Measurements from ENCODE around the gene DGKA.
A peak's percentile ranks its signal among the peaks of the same experiment; 100 is the strongest.

DGKA gene

GRCh38 chr12:55931780-55932550, 1.0 kb downstream of the DGKA start:
- H3K4me3 ChIP-seq (ENCODE audit: low read length in 2 of 2) = peak overlapping the region; percentile 61 to 86
- peaks cover 37% of the 10 kb centered on the region for H3K4me1 ChIP-seq (ENCODE audit: control insufficient read depth, insufficient read depth, low read length)
- H3K9me3 ChIP-seq (ENCODE audit: control insufficient read depth in 2 of 2, low read length in 2 of 2) = no peaks in the 10 kb centered on the region
- peak overlapping the region; percentile 78 to 80 for H3K9ac ChIP-seq (ENCODE audit: low read length in 2 of 2)
- no peaks in the 10 kb centered on the region for H3K36me3 ChIP-seq (ENCODE audit: control insufficient read depth in 2 of 2, insufficient read depth in 2 of 2, low read length in 2 of 2)
- H3K27me3 ChIP-seq (ENCODE audit: control insufficient read depth in 1 of 2, insufficient read depth in 2 of 2, low read length in 2 of 2) = no peaks in the 10 kb centered on the region
- H3K27ac ChIP-seq (ENCODE audit: low read length) = peak overlapping the region; percentile 76

- no peaks in the 10 kb centered on the region for H3K9me3 ChIP-seq (ENCODE audit: control insufficient read depth in 2 of 2, low read length in 2 of 2)
- no peaks in the 10 kb centered on the region for H3K36me3 ChIP-seq (ENCODE audit: control insufficient read depth in 2 of 2, insufficient read depth in 2 of 2, low read length in 2 of 2)
- H3K4me1 ChIP-seq (ENCODE audit: control insufficient read depth, insufficient read depth, low read length) = peaks cover 37% of the 10 kb centered on the region
- peak overlapping the region; percentile 76 to 80 for H3K9ac ChIP-seq (ENCODE audit: low read length in 2 of 2)
- H3K27me3 ChIP-seq (ENCODE audit: control insufficient read depth in 1 of 2, insufficient read depth in 2 of 2, low read length in 2 of 2) = no peaks in the 10 kb centered on the region
- H3K4me3 ChIP-seq (ENCODE audit: low read length in 2 of 2) = peak overlapping the region; percentile 61 to 86
- H3K27ac ChIP-seq (ENCODE audit: low read length) = no peak overlapping the region
These were observed 1.6 kb downstream of the DGKA start for GRCh38 chr12:55932551-55932910.

GRCh38 chr12:55933169-55933798, 2.3 kb downstream of the DGKA start:
- Histone ChIP-seq H3K27ac (ENCODE audit: low read length) (no peak overlapping the region), H3K36me3 (ENCODE audit: control insufficient read depth in 2 of 2, insufficient read depth in 2 of 2, low read length in 2 of 2) (peaks cover 0 to 2% of the 10 kb centered on the region in 2 donors), H3K4me3 (ENCODE audit: low read length in 2 of 2) (peak overlapping the region in 1 of 2 donors; percentile 29), H3K9ac (ENCODE audit: low read length in 2 of 2) (no peak overlapping the region), H3K4me1 (ENCODE audit: control insufficient read depth, insufficient read depth, low read length) (peaks cover 31% of the 10 kb centered on the region), H3K9me3 (ENCODE audit: control insufficient read depth in 2 of 2, low read length in 2 of 2) (no peaks in the 10 kb centered on the region), H3K27me3 (ENCODE audit: control insufficient read depth in 1 of 2, insufficient read depth in 2 of 2, low read length in 2 of 2) (no peaks in the 10 kb centered on the region)

GRCh38 chr12:55933799-55934742, 3.1 kb downstream of the DGKA start:
- no peak overlapping the region for H3K27ac ChIP-seq (ENCODE audit: low read length)
- H3K4me1 ChIP-seq (ENCODE audit: control insufficient read depth, insufficient read depth, low read length) = peaks cover 25% of the 10 kb centered on the region
- H3K36me3 ChIP-seq (ENCODE audit: control insufficient read depth in 2 of 2, insufficient read depth in 2 of 2, low read length in 2 of 2) = peaks cover 0 to 2% of the 10 kb centered on the region in 2 donors
- no peak overlapping the region for H3K9ac ChIP-seq (ENCODE audit: low read length in 2 of 2)
- H3K9me3 ChIP-seq (ENCODE audit: control insufficient read depth in 2 of 2, low read length in 2 of 2) = no peaks in the 10 kb centered on the region
- H3K27me3 ChIP-seq (ENCODE audit: control insufficient read depth in 1 of 2, insufficient read depth in 2 of 2, low read length in 2 of 2) = no peaks in the 10 kb centered on the region
- H3K4me3 ChIP-seq (ENCODE audit: low read length in 2 of 2) = no peak overlapping the region

GRCh38 chr12:55934773-55935172, 3.8 kb downstream of the DGKA start:
- Histone ChIP-seq H3K4me3 (ENCODE audit: low read length in 2 of 2) (no peak overlapping the region), H3K4me1 (ENCODE audit: control insufficient read depth, insufficient read depth, low read length) (peaks cover 24% of the 10 kb centered on the region)

GRCh38 chr12:55935738-55936151, 4.8 kb downstream of the DGKA start:
- Histone ChIP-seq H3K9ac (ENCODE audit: low read length in 2 of 2) (no peak overlapping the region), H3K27ac (ENCODE audit: low read length) (peak overlapping the region; percentile 53), H3K9me3 (ENCODE audit: control insufficient read depth in 2 of 2, low read length in 2 of 2) (no peaks in the 10 kb centered on the region), H3K27me3 (ENCODE audit: control insufficient read depth in 1 of 2, insufficient read depth in 2 of 2, low read length in 2 of 2) (no peaks in the 10 kb centered on the region), H3K36me3 (ENCODE audit: control insufficient read depth in 2 of 2, insufficient read depth in 2 of 2, low read length in 2 of 2) (peaks cover 0 to 2% of the 10 kb centered on the region in 2 donors), H3K4me1 (ENCODE audit: control insufficient read depth, insufficient read depth, low read length) (peaks cover 29% of the 10 kb centered on the region), H3K4me3 (ENCODE audit: low read length in 2 of 2) (peak overlapping the region in 1 of 2 donors; percentile 40)

More at GRCh38 chr12:55934773-55935172, 3.8 kb downstream of the DGKA start:
- no peak overlapping the region for H3K27ac ChIP-seq (ENCODE audit: low read length)
- H3K27me3 ChIP-seq (ENCODE audit: control insufficient read depth in 1 of 2, insufficient read depth in 2 of 2, low read length in 2 of 2) = no peaks in the 10 kb centered on the region
- no peaks in the 10 kb centered on the region for H3K9me3 ChIP-seq (ENCODE audit: control insufficient read depth in 2 of 2, low read length in 2 of 2)
- H3K9ac ChIP-seq (ENCODE audit: low read length in 2 of 2) = no peak overlapping the region
- peaks cover 0 to 2% of the 10 kb centered on the region in 2 donors for H3K36me3 ChIP-seq (ENCODE audit: control insufficient read depth in 2 of 2, insufficient read depth in 2 of 2, low read length in 2 of 2)

GRCh38 chr12:55937981-55938380, 7.0 kb downstream of the DGKA start:
- Histone ChIP-seq H3K36me3 (ENCODE audit: control insufficient read depth in 2 of 2, insufficient read depth in 2 of 2, low read length in 2 of 2) (peaks cover 0 to 6% of the 10 kb centered on the region in 2 donors), H3K9ac (ENCODE audit: low read length in 2 of 2) (no peak overlapping the region), H3K9me3 (ENCODE audit: control insufficient read depth in 2 of 2, low read length in 2 of 2) (no peaks in the 10 kb centered on the region), H3K4me3 (ENCODE audit: low read length in 2 of 2) (no peak overlapping the region), H3K27me3 (ENCODE audit: control insufficient read depth in 1 of 2, insufficient read depth in 2 of 2, low read length in 2 of 2) (no peaks in the 10 kb centered on the region), H3K27ac (ENCODE audit: low read length) (no peak overlapping the region), H3K4me1 (ENCODE audit: control insufficient read depth, insufficient read depth, low read length) (peaks cover 14% of the 10 kb centered on the region)

- H3K4me3 ChIP-seq (ENCODE audit: low read length in 2 of 2) = no peak overlapping the region
- no peaks in the 10 kb centered on the region for H3K9me3 ChIP-seq (ENCODE audit: control insufficient read depth in 2 of 2, low read length in 2 of 2)
- peaks cover 14% of the 10 kb centered on the region for H3K4me1 ChIP-seq (ENCODE audit: control insufficient read depth, insufficient read depth, low read length)
- no peak overlapping the region for H3K27ac ChIP-seq (ENCODE audit: low read length)
- H3K27me3 ChIP-seq (ENCODE audit: control insufficient read depth in 1 of 2, insufficient read depth in 2 of 2, low read length in 2 of 2) = no peaks in the 10 kb centered on the region
- H3K9ac ChIP-seq (ENCODE audit: low read length in 2 of 2) = no peak overlapping the region
- peaks cover 0 to 6% of the 10 kb centered on the region in 2 donors for H3K36me3 ChIP-seq (ENCODE audit: control insufficient read depth in 2 of 2, insufficient read depth in 2 of 2, low read length in 2 of 2)
These were observed 8.0 kb downstream of the DGKA start for GRCh38 chr12:55938826-55939501.

GRCh38 chr12:55940065-55940732, 9.2 kb downstream of the DGKA start:
- Histone ChIP-seq H3K9me3 (ENCODE audit: control insufficient read depth in 2 of 2, low read length in 2 of 2) (no peaks in the 10 kb centered on the region), H3K4me3 (ENCODE audit: low read length in 2 of 2) (peak overlapping the region; percentile 17 to 65), H3K36me3 (ENCODE audit: control insufficient read depth in 2 of 2, insufficient read depth in 2 of 2, low read length in 2 of 2) (peaks cover 0 to 7% of the 10 kb centered on the region in 2 donors)

More at GRCh38 chr12:55940065-55940732, 9.2 kb downstream of the DGKA start:
- Histone ChIP-seq H3K27ac (ENCODE audit: low read length) (peak overlapping the region; percentile 24), H3K4me1 (ENCODE audit: control insufficient read depth, insufficient read depth, low read length) (peaks cover 14% of the 10 kb centered on the region), H3K27me3 (ENCODE audit: control insufficient read depth in 1 of 2, insufficient read depth in 2 of 2, low read length in 2 of 2) (no peaks in the 10 kb centered on the region), H3K9ac (ENCODE audit: low read length in 2 of 2) (peak overlapping the region; percentile 57 to 58)

Data from stomach smooth muscle (tissue), 2 donors.